Transverse colon (tissue), 4 donors: ENCODE measurements around the gene MGMT. TPM values are rescaled to one million over a fixed set of nuclear protein-coding genes. Genes with fewer than 3 reads are reported as not detected.

ENCODE experiments used
- DNase-seq: peaks from one replicate; pipeline ENCODE4 v3.0.0-alpha.2; 2019
- H3K27ac ChIP-seq, 4 donors: fragments of 200-600 bp; sonication (generic); 2 replicates each; pipeline ENCODE4 v1.5.1; 2016 to 2018; ENCODE audit warnings: inconsistent platforms in 4 of 4
- H3K27me3 ChIP-seq: fragments of 200-600 bp; sonication (generic); 2 replicates; pipeline ENCODE4 v1.5.1; 2017; ENCODE audit warnings: inconsistent platforms
- H3K36me3 ChIP-seq, 4 donors: fragments of 200-600 bp; sonication (generic); 2 replicates each; pipeline ENCODE4 v1.5.1; 2017 to 2019; ENCODE audit warnings: inconsistent platforms in 4 of 4
- H3K4me1 ChIP-seq, 4 donors: fragments of 200-600 bp; sonication (generic); 2 replicates each; pipeline ENCODE4 v1.5.1; 2017 to 2020; ENCODE audit warnings: inconsistent platforms in 4 of 4
- H3K4me3 ChIP-seq, 4 donors: fragments of 200-600 bp; sonication (generic); 1 replicate in 1 of 4; 2 replicates in 3 of 4; pipeline versions ENCODE4 v1.5.1 to v1.6.1; 2017 to 2019; ENCODE audit warnings: inconsistent platforms in 4 of 4
- H3K9me3 ChIP-seq, 2 donors: fragments of 200-600 bp; sonication (generic); 2 replicates each; pipeline ENCODE4 v1.5.1; 2017 to 2019; ENCODE audit warnings: inconsistent platforms in 2 of 2
- EP300 ChIP-seq: sonication (generic); formaldehyde crosslinking; IDR thresholded peaks from one replicate; pipeline ENCODE4 v1.6.1; 2017; ENCODE audit warnings: antibody characterized with exemption, low read depth
- POLR2A ChIP-seq: fragments of 450-650 bp; IDR thresholded peaks from one replicate; pipeline ENCODE4 v1.6.1; 2016; ENCODE audit warnings: antibody characterized with exemption, mild to moderate bottlenecking, moderate library complexity
- POLR2AphosphoS5 ChIP-seq, 3 donors: sonication (generic); formaldehyde crosslinking; IDR thresholded peaks; one replicate each; pipeline ENCODE4 v1.6.1; 2016; ENCODE audit warnings: antibody characterized with exemption in 3 of 3
- WGBS, 2 donors: methylation state at CpG; one replicate each; pipeline ENCODE4 v1.1.5; 2018; ENCODE audit warnings: low coverage in 1 of 2; 5-methylcytosine and 5-hydroxymethylcytosine counted together
- in situ Hi-C, 4 donors: fragments of 200-750 bp; cut with MboI; loops; one replicate each; pipeline versions ENCODE4 v1.15.0 to v1.15.1; 2017; ENCODE audit warnings: low sequenced_read_pairs in 3 of 4, low pct_ligation_motif_present in 1 of 4, low pct_unique_long_range_greater_than_20kb in 1 of 4
- intact Hi-C: fragments of 100-400 bp; cut with DNase I; formaldehyde crosslinking; loops from one replicate; pipeline ENCODE4 v1.15.1; 2023; ENCODE audit warnings: low total_unique reads
- total RNA-seq, 4 donors: library from RNA; depleted of rRNA; stranded (reverse); fragments of >200 nt; gene quantifications; one replicate each; pipeline ENCODE4 v1.1.0, GENCODE V29; 2016
- TF ChIP-seq, protein P1 (sequence below), 5 experiments: fragments of 200-600 bp in 3 of 5; fragments of 450-650 bp in 2 of 5; sonication (generic) in 3 of 5; IDR thresholded peaks; 1 replicate in 2 of 5; 2 replicates in 3 of 5; pipeline ENCODE4 v1.5.1; 2016 to 2017; ENCODE audit warnings: antibody characterized with exemption in 5 of 5, inconsistent platforms in 3 of 5, mild to moderate bottlenecking in 2 of 5, moderate library complexity in 1 of 5

MGMT gene
- total RNA-seq, 4 donors from 2014 or later = 6.6 to 28.9 (median 14.0) TPM

DNA sequence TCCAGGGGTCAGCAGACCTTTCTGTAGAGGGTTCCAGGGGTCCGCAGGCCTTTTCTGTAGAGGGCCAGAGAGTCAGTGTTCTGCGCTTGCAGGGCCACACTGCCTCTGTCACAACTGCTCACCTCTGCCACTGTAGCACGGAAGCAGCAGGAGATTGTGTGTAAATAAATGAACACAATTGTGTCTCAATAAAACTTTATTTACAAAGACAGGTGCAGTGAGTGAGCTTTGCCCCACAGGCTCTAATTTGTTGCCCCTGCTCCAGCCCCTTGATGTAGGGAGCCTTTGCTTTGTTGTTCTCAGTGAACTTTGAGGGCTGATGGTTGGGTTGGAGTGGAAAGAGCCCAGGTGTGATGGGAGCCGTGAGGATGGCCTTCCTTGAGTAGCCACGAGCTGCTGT is 67.8 kb downstream of the MGMT start:
- WGBS, 2 donors = 89% methylated on average over 5 of the region's 5 CpGs; no CpG with 5 or more reads in 1 of the 2 donors
- H3K27ac ChIP-seq = no peak overlapping the region
- intact Hi-C loops (no loop called here), in situ Hi-C loops (no loop called here)
- no peak for DNase-seq
- TF ChIP-seq POLR2A (no peak), EP300 (no peak)
- no peaks in the 10 kb centered on the region for H3K27me3 ChIP-seq
- H3K4me1 ChIP-seq = no peaks in the 10 kb centered on the region
- H3K4me3 ChIP-seq = no peak overlapping the region
- H3K9me3 ChIP-seq = no peaks in the 10 kb centered on the region
- no peaks in the 10 kb centered on the region for H3K36me3 ChIP-seq

DNA sequence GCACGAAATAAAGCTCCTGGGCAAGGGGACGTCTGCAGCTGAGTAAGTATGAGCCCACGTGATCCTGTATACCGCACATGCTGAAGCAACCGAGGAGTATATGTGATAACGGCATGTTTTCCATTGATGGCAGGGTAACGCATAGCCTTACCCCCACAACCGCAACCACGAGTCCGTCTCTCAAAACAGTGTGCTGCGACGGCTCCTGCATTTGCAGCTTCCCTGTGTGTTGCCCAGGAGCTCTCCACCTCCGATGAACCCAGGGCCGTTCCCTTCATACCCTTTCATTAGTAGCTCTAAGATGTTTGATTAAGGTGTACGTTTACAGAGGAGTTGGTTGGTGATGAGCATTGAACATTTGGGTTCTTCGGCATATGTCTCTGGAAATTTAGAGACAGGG is 69.3 kb downstream of the MGMT start:
- intact Hi-C loops (no loop called here), in situ Hi-C loops (no loop called here)
- DNase-seq = no peak
- no peaks in the 10 kb centered on the region for H3K4me1 ChIP-seq
- H3K36me3 ChIP-seq = no peaks in the 10 kb centered on the region
- H3K27ac ChIP-seq = no peak overlapping the region
- no peaks in the 10 kb centered on the region for H3K27me3 ChIP-seq
- no peak for TF ChIP-seq EP300
- TF ChIP-seq POLR2AphosphoS5 (IDR thresholded peaks at IDR 0.05) = no peak
- TF ChIP-seq, protein P1, sequence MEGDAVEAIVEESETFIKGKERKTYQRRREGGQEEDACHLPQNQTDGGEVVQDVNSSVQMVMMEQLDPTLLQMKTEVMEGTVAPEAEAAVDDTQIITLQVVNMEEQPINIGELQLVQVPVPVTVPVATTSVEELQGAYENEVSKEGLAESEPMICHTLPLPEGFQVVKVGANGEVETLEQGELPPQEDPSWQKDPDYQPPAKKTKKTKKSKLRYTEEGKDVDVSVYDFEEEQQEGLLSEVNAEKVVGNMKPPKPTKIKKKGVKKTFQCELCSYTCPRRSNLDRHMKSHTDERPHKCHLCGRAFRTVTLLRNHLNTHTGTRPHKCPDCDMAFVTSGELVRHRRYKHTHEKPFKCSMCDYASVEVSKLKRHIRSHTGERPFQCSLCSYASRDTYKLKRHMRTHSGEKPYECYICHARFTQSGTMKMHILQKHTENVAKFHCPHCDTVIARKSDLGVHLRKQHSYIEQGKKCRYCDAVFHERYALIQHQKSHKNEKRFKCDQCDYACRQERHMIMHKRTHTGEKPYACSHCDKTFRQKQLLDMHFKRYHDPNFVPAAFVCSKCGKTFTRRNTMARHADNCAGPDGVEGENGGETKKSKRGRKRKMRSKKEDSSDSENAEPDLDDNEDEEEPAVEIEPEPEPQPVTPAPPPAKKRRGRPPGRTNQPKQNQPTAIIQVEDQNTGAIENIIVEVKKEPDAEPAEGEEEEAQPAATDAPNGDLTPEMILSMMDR (IDR thresholded peaks at IDR 0.05) = no peak
- TF ChIP-seq POLR2A = no peak
- no peak overlapping the region for H3K4me3 ChIP-seq
- no peaks in the 10 kb centered on the region for H3K9me3 ChIP-seq
- WGBS, 2 donors = 95 to 97% methylated on average over 6 to 16 of the region's 16 CpGs

GRCh38 chr10:129537151-129537550 is 70.1 kb downstream of the MGMT start:
- DNase-seq = no peak
- no peaks in the 10 kb centered on the region for H3K4me1 ChIP-seq
- intact Hi-C loops = no loop called here
- in situ Hi-C loops = no loop called here
- H3K4me3 ChIP-seq = no peak overlapping the region
- no peak overlapping the region for H3K27ac ChIP-seq
- no peaks in the 10 kb centered on the region for H3K9me3 ChIP-seq
- H3K27me3 ChIP-seq = no peaks in the 10 kb centered on the region
- 91 to 95% methylated on average over 6 of the region's 6 CpGs for WGBS, 2 donors
- no peaks in the 10 kb centered on the region for H3K36me3 ChIP-seq
- TF ChIP-seq POLR2AphosphoS5 (IDR thresholded peaks at IDR 0.05) = no peak
- TF ChIP-seq, protein P1 (IDR thresholded peaks at IDR 0.05) = no peak
- TF ChIP-seq EP300 = no peak
- no peak for TF ChIP-seq POLR2A

- H3K4me3 ChIP-seq = no peak overlapping the region
- H3K27ac ChIP-seq = no peak overlapping the region
- WGBS, 2 donors = 94 to 100% methylated on average over 2 of the region's 2 CpGs
- no peak for DNase-seq
- H3K9me3 ChIP-seq = no peaks in the 10 kb centered on the region
- TF ChIP-seq POLR2AphosphoS5 (IDR thresholded peaks at IDR 0.05) (no peak), EP300 (no peak)
- TF ChIP-seq, protein P1 (IDR thresholded peaks at IDR 0.05) = no peak
- no peaks in the 10 kb centered on the region for H3K4me1 ChIP-seq
- H3K36me3 ChIP-seq = no peaks in the 10 kb centered on the region
- no peaks in the 10 kb centered on the region for H3K27me3 ChIP-seq
- intact Hi-C loops = no loop called here
- in situ Hi-C loops = no loop called here
Measured at GRCh38 chr10:129538236-129538635, 71.2 kb downstream of the MGMT start.

DNA sequence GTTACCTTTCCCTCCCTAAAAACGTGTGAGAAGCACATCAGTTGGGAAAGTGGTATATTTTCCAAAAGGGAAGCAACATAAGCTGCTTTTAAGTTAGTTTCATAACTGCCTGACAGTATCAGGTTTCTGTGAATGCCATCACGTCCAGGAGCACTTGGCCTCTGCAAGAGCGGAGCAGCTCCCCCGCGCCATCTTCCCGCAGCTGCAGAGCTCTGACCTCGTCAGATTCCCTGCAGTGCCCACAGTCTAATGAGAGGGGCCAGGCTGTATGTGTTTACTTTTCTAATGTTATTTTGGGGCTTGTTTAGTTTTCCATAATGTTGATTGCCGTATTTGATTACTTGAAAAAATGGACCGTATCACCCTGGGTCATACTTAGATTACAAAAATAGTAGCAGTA is 74.2 kb downstream of the MGMT start:
- no peaks in the 10 kb centered on the region for H3K4me1 ChIP-seq
- H3K4me3 ChIP-seq = no peak overlapping the region
- TF ChIP-seq EP300 (no peak), POLR2A (no peak), POLR2AphosphoS5 (IDR thresholded peaks at IDR 0.05) (no peak)
- TF ChIP-seq, protein P1 (IDR thresholded peaks at IDR 0.05) = no peak
- H3K9me3 ChIP-seq = no peaks in the 10 kb centered on the region
- H3K27ac ChIP-seq = no peak overlapping the region
- no peaks in the 10 kb centered on the region for H3K36me3 ChIP-seq
- intact Hi-C loops = no loop called here
- in situ Hi-C loops = no loop called here
- DNase-seq = no peak
- 79% methylated on average over 5 to 9 of the region's 9 CpGs for WGBS, 2 donors
- H3K27me3 ChIP-seq = no peaks in the 10 kb centered on the region
